Measurements from ENCODE around the gene TMEM175.
"Not testable (repeated sequence)": the region's sequence is repeated elsewhere in the genome, so short reads cannot be mapped to it uniquely, and the experiment has no call there.

TMEM175 gene

DNA sequence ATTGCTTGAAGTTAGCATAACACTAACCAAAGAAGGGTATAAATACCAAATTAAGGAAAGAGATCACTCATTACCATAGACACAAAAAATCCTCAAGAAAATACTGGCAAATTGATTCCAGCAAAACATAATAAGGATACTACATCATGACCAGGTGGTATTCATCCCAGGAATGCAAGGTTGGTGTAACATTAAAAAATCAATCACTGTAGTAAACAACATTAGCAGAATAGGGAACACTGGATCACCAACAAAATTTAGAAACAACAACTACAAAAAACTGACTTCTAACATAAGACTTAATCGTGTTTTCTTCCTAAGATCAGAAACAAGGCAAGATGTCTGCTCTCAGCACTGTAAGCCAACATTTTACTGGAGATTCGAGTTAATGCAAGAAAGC lies 14.3 kb upstream of the TMEM175 start:
- DNase-seq, result no peak

DNA sequence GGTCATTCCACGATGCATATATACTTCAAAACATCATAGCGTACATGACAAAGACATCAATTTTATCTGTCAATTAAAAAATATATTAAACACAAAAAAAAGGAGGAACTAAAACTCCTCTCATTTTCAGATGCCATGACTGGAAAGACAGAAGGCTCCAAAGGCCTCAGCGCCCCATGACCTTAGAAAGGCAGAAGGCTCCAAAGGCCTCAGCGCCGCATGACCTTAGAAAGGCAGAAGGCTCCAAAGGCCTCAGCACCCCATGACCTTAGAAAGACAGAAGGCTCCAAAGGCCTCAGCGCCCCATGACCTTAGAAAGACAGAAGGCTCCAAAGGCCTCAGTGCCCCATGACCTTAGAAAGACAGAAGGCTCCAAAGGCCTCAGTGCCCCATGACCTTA lies 13.7 kb upstream of the TMEM175 start:
- DNase-seq, result not testable (repeated sequence)

DNA sequence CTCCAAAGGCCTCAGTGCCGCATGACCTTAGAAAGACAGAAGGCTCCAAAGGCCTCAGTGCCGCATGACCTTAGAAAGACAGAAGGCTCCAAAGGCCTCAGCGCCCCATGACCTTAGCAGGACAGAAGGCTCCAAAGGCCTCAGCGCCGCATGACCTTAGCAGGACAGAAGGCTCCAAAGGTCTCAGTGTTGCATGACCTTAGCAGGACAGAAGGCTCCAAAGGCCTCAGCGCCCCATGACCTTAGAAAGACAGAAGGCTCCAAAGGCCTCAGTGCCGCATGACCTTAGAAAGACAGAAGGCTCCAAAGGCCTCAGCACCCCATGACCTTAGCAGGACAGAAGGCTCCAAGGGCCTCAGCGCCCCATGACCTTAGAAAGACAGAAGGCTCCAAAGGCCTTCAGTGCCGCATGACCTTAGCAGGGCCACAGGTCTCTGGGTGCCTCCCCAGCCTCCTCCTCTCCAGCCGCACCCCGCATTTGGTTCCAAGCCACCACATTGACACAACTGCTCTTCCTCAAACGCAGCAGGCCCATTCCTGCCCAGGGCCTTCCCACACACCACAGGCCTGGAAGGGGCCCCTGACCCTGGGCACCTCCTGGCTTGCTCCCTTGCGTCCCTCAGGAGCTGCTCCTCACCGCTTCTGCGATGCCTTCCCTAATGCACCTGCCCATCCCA lies 13.1 kb upstream of the TMEM175 start:
- DNase-seq, result not testable (repeated sequence)

- DNase-seq, result peak; percentile 48
Observed at GRCh38 chr4:921830-922331, 10.4 kb upstream of the TMEM175 start.

- DNase-seq, result peak; percentile 58
Observed at GRCh38 chr4:924107-925096, 7.9 kb upstream of the TMEM175 start.

GRCh38 chr4:925171-925570 lies 7.1 kb upstream of the TMEM175 start:
- no peak for DNase-seq

GRCh38 chr4:925771-926500 lies 6.3 kb upstream of the TMEM175 start:
- DNase-seq, result no peak

GRCh38 chr4:926538-926937 lies 5.7 kb upstream of the TMEM175 start:
- no peak for DNase-seq

GRCh38 chr4:927566-927965 lies 4.7 kb upstream of the TMEM175 start:
- not testable (repeated sequence) for DNase-seq

GRCh38 chr4:929096-929765 lies 3.0 kb upstream of the TMEM175 start:
- no peak for DNase-seq

DNA sequence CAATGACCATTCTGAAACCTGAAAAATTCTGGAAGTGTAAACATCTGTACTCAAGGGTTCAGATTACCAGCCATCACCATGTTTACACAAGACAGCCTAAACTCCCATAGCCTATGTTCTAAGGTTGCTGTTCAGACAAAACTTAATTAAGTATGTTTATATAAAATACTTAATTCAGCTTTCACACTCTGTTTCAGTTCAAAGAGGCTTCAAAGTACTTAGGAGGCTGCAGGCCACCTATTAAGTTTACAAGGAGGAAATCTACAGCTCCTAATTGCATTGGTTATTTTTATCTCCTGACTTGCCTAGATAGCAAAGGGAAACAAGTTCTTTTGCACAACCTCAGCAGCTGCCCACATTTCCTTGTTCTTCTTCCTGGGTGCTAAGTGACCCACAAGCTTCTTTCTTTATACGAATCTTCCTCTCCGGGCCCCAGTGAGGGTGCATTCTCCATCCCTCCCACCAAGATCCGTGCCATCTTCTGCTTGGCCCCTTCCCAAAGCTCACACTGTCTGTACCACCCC lies 2.2 kb upstream of the TMEM175 start:
- peak; percentile 39 for DNase-seq

DNA sequence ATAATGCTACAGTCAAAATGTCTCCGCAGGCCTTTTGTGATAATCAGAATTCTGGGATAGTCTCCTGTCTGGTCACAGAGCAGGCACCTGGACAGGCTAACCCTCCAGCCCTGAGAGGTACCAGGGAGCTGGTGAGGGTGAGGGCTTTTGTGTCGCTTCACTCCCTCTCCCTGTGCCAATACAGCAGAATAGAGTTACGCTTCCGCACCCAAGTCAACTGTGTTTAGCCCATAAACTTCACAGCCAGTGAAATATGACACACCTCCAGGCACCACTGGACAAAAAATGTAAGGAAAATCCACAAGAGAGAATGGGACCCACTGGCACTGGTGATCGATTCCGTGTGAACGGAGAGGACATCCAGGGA lies 1.4 kb upstream of the TMEM175 start:
- peak; percentile 36 for DNase-seq

DNA sequence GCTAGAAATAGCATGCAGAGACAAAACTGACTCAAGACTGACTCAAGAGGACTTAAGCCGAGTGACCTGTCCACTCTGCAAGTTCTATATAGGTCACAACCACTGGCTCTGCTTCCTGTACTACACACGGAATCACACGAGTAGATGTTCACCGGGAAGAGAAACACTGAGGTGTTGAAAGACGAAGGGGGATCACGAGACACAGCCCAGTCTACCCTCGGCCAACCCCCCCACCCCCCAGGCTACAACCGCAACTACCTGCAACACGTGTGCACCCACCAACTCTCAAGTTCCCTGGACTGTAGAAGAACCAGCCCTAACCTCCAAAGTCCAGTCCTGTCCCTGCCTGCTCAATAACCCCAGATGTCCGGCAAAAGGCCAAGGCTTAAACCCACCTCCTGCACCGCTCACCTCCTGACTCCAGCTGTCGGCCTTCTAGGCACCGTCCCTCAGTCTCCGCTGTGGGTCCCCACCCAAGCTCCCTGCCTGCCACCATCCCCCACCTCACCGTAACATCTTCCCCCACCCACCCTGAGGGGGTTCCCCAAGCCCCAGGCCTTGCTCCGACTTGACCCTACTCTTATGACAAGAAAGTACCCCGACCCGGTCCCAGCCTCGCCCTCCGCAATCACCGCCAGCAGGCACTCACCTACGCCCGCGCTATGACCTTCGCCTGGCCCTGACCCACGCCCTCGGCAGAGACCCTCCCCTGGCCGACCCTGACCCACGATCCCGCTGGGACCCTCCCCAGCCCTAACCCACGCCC lies 883 bp upstream of the TMEM175 start:
- peak; percentile 45 for DNase-seq

- no peak for DNase-seq
Observed at GRCh38 chr4:932713-933070, 432 bp downstream of the TMEM175 start.

- not testable (repeated sequence) for DNase-seq
Observed at GRCh38 chr4:939508-939907, 7.2 kb downstream of the TMEM175 start.

- no peak for DNase-seq
Observed at GRCh38 chr4:945274-946102, 13.2 kb downstream of the TMEM175 start.

DNA sequence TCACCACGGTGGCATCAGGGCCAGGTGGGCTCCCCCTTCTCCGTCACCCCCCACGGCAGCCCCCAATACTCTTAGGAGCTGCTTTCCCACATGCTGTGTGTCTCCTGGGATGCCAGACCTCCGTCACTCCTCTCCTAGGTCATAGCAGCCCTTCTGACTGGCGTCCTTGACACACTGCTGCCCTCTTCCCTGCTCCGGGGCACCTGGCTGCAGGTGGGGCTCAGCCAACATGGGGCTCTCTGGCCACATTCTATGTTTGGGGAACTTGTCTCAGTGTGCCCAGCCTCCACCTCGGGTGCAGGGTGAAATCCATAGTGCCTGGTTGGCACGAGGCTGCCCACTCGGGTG lies 13.8 kb downstream of the TMEM175 start:
- DNase-seq, result no peak

GRCh38 chr4:946517-947471 lies 14.5 kb downstream of the TMEM175 start:
- no peak for DNase-seq

- no peak for DNase-seq
Observed at GRCh38 chr4:947491-947971, 15.3 kb downstream of the TMEM175 start.

All from stimulated activated CD8-positive, alpha-beta memory T cell treated with anti-CD3 and anti-CD28 coated beads, Interleukin-4, amount 100 ng/mL, for 48 hours (primary cell).